ENCODE measurements around the gene PHYKPL. TPM values are rescaled to one million over a fixed set of nuclear protein-coding genes. Genes with fewer than 3 reads are reported as not detected.
A peak's percentile ranks its signal among the peaks of the same experiment; 100 is the strongest.

Gene PHYKPL
- total and polyA plus RNA-seq, 2 of the 13 experiments (the other 11 are each of a cell fraction or from before 2014, with no cell fraction given) = 18.0 to 78.6 TPM

GRCh38 chr5:178163772-178164735 is 68.5 kb downstream of the PHYKPL start (continued):
- no peak for TF ChIP-seq RORA (CRISPR knock-in tag; IDR thresholded peaks at IDR 0.05)
- no peak for TF ChIP-seq SATB2 (CRISPR knock-in tag; IDR thresholded peaks at IDR 0.05)
- TF ChIP-seq ZNF543 (CRISPR knock-in tag; IDR thresholded peaks at IDR 0.05) = no peak
- TF ChIP-seq RNF2 (conservative IDR thresholded peaks at IDR 0.05; ENCODE audit: low read depth) = no peak
- TF ChIP-seq ZNF709 (CRISPR knock-in tag; IDR thresholded peaks at IDR 0.05) = no peak
- TF ChIP-seq ZNF138 (CRISPR knock-in tag; IDR thresholded peaks at IDR 0.05; ENCODE audit: low read depth) = no peak
- no peak for TF ChIP-seq RFX5 (IDR thresholded peaks at IDR 0.05; ENCODE audit: low read depth, low read length)
- no peak for TF ChIP-seq SIN3B (IDR thresholded peaks at IDR 0.05; ENCODE audit: low read length)
- no peak for TF ChIP-seq ZNF720 (CRISPR knock-in tag; IDR thresholded peaks at IDR 0.05)
- TF ChIP-seq RARG (CRISPR knock-in tag; IDR thresholded peaks at IDR 0.05; ENCODE audit: low read depth) = no peak
- TF ChIP-seq, protein P1, sequence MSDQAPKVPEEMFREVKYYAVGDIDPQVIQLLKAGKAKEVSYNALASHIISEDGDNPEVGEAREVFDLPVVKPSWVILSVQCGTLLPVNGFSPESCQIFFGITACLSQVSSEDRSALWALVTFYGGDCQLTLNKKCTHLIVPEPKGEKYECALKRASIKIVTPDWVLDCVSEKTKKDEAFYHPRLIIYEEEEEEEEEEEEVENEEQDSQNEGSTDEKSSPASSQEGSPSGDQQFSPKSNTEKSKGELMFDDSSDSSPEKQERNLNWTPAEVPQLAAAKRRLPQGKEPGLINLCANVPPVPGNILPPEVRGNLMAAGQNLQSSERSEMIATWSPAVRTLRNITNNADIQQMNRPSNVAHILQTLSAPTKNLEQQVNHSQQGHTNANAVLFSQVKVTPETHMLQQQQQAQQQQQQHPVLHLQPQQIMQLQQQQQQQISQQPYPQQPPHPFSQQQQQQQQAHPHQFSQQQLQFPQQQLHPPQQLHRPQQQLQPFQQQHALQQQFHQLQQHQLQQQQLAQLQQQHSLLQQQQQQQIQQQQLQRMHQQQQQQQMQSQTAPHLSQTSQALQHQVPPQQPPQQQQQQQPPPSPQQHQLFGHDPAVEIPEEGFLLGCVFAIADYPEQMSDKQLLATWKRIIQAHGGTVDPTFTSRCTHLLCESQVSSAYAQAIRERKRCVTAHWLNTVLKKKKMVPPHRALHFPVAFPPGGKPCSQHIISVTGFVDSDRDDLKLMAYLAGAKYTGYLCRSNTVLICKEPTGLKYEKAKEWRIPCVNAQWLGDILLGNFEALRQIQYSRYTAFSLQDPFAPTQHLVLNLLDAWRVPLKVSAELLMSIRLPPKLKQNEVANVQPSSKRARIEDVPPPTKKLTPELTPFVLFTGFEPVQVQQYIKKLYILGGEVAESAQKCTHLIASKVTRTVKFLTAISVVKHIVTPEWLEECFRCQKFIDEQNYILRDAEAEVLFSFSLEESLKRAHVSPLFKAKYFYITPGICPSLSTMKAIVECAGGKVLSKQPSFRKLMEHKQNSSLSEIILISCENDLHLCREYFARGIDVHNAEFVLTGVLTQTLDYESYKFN (CRISPR knock-in tag; conservative IDR thresholded peaks at IDR 0.05) = no peak
- no peak for TF ChIP-seq ZXDC (CRISPR knock-in tag; IDR thresholded peaks at IDR 0.05)
- TF ChIP-seq MLX (CRISPR knock-in tag; IDR thresholded peaks at IDR 0.05) = no peak
- TF ChIP-seq, protein P2, sequence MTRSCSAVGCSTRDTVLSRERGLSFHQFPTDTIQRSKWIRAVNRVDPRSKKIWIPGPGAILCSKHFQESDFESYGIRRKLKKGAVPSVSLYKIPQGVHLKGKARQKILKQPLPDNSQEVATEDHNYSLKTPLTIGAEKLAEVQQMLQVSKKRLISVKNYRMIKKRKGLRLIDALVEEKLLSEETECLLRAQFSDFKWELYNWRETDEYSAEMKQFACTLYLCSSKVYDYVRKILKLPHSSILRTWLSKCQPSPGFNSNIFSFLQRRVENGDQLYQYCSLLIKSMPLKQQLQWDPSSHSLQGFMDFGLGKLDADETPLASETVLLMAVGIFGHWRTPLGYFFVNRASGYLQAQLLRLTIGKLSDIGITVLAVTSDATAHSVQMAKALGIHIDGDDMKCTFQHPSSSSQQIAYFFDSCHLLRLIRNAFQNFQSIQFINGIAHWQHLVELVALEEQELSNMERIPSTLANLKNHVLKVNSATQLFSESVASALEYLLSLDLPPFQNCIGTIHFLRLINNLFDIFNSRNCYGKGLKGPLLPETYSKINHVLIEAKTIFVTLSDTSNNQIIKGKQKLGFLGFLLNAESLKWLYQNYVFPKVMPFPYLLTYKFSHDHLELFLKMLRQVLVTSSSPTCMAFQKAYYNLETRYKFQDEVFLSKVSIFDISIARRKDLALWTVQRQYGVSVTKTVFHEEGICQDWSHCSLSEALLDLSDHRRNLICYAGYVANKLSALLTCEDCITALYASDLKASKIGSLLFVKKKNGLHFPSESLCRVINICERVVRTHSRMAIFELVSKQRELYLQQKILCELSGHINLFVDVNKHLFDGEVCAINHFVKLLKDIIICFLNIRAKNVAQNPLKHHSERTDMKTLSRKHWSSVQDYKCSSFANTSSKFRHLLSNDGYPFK (CRISPR knock-in tag; IDR thresholded peaks at IDR 0.05; ENCODE audit: borderline replicate concordance) = no peak
- TF ChIP-seq ZFP62 (CRISPR knock-in tag; IDR thresholded peaks at IDR 0.05) = no peak
- TF ChIP-seq FOXM1 (CRISPR knock-in tag; IDR thresholded peaks at IDR 0.05) = no peak
- no peak for TF ChIP-seq SRSF1 (optimal IDR thresholded peaks at IDR 0.05; ENCODE audit: low read depth, low read length)
- TF ChIP-seq ZNF615 (CRISPR knock-in tag; IDR thresholded peaks at IDR 0.05; ENCODE audit: borderline replicate concordance) = no peak
- no peak for TF ChIP-seq SNAI1 (CRISPR knock-in tag; IDR thresholded peaks at IDR 0.05; ENCODE audit: borderline replicate concordance)
- peak; percentile 94 for TF ChIP-seq STAG1 (CRISPR knock-in tag; IDR thresholded peaks at IDR 0.05)
- no peak for TF ChIP-seq SIX4 (CRISPR knock-in tag; IDR thresholded peaks at IDR 0.05)
